UCSD-AML1 (cell line): ENCODE measurements around the gene GLB1L.
"Not testable (repeated sequence)": the region's sequence is repeated elsewhere in the genome, so short reads cannot be mapped to it uniquely, and the experiment has no call there.

Experiments used
- DNase-seq: peaks from one replicate; lab custom pipeline; 2025; ENCODE audit not compliant: unreplicated experiment; lab: John Stamatoyannopoulos, UW

Gene GLB1L

DNA sequence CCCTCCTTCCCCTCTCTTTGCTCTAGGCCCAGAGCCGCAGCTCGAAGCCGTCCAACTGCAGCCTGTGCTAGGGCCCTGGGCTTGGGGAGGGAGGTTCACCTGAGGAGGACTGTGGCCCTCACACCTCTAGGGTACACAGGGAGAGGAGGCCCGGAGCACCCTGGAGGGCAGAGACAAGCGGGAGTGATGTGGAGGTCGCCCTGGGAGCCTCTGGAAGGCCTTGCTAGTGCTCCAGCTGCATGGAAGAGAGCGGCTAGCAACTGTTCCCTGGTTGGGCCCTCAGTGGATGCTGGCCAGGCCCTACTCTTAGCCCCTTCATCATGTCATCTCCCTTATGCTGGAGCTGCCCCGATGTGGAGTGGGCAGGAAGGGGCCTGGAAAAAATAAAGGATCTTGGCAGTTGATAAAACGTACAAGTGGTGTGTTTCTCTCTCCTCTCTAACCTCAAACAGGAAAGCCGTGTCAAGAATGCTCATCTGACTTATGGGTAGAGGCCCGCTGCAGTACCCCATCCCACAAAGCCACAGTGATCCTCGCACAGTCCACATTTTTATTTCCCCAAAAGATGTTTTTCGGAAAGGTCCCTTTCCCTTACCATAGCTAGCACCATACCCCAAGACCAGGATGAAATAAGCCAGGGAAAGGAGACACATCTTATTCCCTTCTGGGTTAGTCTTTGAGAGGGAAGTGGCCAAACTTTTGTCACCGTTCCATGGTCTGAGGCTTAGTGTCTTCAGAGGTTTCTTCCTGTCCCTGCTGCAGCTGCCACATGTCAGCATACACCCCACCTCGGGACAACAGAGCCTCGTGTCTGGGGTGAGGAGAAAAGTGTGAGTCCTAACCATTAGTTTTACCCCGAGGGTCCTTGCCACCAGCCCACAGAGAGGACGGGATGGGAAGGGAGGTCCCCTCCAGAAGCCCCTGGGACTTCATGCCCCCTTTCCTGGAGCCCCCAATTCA, 35.7 kb downstream of the GLB1L start:
- peak; percentile 50 for DNase-seq

DNA sequence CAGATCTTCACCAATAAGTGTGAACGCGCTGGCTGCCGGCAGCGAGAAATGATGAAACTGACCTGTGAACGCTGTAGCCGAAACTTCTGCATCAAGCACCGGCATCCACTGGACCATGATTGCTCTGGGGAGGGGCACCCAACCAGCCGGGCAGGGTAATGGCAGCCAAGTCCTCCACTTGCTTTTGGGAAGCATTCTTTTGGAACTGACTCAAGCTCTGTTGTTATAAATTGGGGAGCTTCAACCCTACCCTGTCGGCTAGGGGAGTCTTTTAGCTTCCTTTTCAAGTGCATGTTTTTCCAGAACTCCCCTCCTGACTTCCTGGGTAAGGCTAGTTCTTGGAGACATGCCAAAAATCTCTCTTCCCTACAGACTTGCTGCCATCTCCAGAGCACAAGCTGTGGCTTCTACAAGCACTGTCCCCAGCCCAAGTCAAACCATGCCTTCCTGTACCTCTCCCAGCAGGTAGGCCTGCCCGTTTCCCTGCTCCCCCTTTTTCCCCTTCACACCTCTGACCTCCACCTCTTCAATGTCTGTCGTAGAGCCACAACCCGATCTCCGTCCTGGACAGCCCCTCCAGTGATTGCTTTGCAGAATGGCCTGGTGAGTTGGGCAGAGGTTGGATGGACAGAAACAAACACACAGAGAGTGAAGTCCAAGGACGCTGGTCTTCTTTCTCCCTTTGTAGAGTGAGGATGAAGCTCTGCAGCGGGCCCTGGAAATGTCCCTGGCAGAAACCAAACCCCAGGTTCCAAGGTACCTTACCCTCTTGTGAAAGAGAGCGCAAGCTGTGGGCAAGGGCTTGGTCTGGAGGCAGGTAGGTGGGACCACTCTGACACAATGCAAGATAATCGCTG, 37.1 kb downstream of the GLB1L start:
- no peak for DNase-seq

DNA sequence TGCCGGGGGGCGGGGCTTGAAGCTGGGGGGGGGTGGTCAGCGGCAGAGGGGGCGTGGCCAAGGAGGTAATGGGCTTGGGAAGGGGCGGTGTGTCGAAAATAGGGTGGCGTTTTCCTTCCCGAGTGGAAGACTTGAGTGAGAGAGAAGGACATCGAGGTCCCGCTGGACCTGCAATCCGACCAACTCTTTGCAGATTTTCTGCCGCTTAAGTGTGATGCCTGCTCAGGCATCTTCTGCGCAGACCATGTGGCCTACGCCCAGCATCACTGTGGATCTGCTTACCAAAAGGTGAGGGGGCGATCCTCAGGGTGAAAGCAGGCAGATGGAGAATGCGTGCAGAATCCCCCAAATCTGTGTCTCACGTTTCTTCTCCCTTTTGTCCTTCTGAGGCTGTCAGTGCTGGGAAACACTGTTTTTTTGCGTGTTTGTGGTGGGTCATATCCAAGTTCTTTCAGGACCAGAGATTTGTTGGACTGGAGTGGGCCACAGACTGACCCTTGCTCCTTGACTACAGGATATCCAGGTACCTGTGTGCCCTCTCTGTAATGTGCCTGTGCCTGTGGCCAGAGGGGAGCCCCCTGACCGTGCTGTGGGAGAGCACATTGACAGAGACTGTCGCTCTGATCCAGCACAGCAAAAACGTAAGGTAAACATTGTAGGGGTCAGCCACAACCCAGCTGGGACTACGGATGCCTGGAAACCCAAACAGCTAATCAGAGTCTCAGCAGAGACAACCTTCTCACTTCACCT, 37.9 kb downstream of the GLB1L start:
- DNase-seq: no peak

DNA sequence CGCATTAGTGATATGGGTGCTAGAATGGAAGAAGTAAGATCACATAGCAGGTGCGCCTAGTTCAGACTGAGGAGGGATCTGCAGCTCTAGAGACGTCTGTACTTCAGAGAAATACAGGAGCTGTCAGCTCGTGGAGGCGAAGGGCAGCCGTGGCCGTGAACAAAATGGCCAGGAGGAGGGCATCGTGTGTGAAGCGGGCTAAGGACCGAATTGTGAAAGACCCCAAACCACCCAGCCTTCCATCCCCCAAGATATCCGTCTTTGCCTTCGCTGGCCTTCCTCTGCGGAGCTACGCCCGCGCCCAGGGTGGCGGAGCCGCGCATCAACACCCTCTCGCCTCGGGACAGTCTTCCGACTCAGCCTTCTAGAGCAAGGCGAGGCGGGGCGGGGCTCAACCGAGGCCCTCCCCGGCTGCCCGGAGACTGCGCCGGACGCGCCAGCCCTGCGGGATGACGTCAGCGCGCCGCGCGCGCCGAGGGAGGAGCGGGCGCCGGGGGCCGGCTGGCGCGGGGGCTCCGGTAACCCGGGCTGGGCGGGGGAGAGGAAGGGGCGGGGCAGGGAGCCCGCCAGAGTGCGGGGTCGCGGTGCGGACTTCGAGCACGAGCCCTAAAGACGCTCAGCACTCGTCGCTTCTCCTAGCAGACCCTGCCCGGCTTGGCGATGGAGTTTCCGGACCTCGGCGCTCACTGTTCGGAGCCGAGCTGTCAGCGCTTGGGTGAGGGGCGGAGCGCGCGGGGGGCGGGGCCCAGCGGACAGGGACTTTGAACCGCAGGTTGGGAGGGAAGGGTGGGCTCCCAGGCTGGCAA, 38.7 kb downstream of the GLB1L start, which contains the start of gene ZFAND2B:
Gene ZFAND2B (plus strand): TSS at position 455 of the 806 bp plus-strand sequence. CDS start 206 bp downstream, at position 661.
- DNase-seq: peak; percentile 96

DNA sequence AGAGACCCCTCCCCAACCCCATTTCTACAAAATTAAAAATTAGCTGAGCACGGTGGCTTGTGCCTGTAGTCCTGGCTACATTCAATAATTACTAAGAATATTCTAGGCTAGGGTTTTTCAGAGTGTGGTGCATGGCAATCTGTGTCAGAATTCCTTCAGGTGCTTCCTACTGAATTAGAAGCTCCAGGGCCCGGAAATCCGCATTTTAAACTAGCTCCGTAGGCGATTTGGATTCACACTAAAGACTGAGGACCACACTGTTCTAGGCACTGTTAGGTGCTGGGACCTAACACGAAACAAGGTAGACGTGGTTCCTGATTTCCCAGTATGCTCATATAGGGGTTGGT, 39.3 kb downstream of the GLB1L start:
- no peak for DNase-seq

DNA sequence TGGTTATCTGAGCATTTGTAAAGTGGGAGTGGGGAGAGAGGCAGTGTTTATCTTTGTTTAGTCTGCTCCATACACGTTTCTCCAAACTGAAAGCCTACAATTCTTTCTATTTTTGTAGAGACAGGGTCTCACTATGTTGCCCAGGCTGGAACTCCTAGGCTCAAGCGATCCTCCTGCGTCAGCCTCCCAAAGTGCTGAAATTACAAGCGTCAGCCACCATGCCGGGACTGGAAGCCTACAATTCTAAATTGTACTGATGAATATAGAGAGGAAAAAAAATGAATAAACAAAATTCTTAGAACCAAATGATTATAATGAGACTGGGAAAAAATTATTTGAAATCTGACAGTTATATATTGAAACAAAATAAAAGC, 40.1 kb downstream of the GLB1L start:
- DNase-seq: no peak

DNA sequence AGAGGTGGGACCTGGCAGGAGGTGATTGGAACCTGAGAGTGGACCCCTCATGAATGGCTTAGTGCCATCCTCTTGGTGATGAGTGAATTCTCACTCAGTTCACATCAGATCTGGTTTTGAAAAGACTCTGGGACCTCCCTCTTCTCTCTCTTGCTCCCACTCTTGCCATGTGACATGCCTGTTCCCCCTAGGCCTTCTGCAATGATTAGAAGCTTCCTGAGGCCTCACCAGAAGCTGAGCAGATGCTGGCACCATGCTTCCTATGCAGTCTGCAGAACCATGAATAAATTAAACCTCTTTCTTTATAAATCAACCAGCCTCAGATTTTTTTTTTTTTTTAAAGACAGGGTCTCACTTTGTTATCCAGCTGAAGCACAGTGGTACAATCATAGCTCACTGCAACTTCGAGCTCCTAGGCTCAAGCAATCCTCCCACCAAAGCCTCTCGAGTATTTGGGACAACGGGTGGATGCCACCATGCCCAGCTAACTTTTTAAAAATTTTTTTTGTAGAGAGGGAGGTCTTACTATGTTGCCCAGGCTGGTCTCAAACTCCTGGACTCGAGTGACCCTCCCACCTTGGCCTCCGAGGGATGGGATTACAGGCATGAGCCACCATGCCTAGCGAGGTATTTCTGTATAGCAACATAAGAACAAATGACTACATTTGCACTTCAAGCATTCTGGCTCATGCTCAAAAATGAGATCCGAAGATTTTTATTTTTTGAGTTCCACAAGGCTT, 40.6 kb downstream of the GLB1L start:
- DNase-seq: no peak

DNA sequence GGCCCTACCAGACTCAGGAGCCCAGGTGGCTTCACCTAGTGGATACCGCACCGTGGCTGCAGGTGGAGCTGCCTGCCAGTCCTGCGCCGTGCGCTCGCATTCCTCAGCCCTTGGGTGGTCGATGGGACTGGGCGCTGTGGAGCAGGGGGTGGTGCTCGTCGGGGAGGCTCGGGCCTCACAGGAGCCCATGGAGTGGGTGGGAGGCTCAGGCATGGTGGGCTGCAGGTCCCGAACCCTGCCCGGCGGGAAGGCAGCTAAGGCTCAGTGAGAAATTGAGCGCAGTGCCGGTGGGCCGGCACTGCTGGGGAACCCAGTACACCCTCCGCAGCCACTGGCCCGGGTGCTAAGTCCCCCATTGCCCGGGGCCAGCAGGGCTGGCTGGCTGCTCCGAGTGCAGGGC, 43.9 kb downstream of the GLB1L start:
- DNase-seq: not testable (repeated sequence)

DNA sequence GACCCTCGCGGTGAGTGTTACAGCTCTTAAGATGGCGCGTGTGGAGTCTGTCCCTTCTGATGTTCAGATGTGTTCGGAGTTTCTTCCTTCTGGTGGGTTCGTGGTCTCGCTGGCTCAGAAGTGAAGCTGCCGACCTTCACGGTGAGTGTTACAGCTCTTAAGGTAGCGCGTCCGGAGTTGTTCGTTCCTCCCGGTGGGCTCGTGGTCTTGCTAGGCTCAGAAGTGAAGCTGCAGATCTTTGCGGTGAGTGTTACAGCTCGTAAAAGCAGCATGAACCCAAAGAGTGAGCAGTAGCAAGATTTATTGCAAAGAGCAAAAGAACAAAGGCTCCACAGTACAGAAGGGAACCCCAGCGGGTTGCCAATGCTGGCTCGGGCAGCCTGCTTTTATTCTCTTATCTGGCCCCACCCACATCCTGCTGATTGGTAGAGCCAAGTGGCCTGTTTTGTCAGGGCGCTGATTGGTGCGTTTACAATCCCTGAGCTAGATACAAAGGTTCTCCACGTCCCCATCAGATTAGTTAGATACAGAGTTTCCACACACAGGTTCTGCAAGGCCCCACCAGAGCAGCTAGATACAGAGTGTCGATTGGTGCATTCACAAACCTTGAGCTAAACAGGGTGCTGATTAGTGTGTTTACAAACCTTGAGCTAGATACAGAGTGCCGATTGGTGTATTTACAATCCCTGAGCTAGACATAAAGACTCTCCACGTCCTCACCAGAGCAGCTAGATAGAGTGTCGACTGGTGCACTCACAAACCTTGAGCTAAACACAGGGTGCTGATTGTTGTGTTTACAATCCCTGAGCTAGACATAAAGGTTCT, 44.5 kb downstream of the GLB1L start:
- not testable (repeated sequence) for DNase-seq

DNA sequence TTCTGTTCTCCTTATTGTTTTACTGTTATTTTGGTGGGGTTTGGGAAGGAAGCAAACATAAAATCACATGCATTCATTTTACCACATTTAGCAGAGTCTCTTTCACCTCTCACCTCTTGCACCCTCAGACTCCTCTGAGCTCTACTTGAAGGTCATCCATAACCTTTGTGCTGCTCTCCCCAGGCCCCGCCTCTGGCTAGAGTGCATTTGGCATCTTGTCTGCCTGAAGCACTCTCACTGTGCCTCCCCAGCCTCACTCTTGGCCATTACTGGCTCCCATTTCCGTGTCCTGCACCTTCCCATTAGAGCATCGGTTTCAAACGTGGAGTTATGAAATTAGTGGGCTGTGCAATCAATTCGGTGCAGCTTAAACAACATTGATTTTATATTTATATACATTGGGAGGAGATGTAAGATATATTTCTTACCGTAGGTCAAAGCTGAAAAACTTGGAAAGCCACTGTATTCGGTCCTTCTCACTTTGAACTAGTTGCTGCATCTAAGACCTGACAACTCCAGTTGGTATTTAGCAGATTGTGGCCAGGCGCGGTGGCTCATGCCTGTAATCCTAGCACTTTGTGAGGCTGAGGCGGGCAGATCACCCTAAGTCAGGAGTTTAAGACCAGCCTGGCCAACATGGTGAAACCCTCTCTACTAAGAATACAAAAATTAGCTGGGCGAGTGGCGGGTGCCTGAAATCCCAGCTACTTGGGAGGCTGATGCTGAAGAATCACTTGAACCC, 45.6 kb downstream of the GLB1L start:
- DNase-seq: no peak

DNA sequence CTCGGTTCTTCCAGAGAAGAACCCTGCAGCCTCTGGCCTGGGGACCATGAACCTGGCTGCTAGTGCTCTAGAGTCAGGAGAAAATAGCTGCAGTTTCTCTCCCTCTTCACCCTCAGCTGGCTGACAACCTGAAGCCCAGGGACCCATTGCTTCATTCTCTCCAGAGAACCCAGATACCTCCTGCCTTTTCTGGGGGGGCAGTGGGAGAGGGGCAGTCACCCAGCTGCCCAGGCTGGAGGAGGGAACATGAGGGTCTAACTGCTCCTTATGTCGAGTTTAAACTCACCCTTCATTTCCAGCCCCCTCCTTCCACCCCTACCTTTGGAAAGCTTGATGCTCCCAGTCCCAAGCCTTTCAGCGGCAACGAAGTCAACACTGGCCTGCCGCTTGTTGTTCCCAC, 46.3 kb downstream of the GLB1L start:
- no peak for DNase-seq

DNA sequence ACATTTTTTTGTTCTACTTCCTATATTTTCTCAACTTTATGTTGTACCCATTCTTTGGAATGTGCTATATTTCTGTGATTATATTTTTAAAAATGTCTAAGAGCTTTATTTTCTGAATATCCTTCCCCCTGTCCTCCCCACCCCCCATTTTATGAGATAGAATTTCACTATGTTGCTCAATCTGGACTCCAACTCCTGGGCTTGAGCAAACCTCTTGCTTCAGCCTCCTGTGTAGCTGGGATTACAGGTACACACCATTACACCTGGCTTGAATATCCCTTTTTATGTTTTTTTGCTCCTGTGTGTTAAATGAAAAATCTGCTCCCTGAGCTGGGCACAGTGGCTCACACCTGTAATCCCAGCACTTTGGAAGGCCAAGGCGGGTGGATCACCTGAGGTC, 47.9 kb downstream of the GLB1L start:
- no peak for DNase-seq

DNA sequence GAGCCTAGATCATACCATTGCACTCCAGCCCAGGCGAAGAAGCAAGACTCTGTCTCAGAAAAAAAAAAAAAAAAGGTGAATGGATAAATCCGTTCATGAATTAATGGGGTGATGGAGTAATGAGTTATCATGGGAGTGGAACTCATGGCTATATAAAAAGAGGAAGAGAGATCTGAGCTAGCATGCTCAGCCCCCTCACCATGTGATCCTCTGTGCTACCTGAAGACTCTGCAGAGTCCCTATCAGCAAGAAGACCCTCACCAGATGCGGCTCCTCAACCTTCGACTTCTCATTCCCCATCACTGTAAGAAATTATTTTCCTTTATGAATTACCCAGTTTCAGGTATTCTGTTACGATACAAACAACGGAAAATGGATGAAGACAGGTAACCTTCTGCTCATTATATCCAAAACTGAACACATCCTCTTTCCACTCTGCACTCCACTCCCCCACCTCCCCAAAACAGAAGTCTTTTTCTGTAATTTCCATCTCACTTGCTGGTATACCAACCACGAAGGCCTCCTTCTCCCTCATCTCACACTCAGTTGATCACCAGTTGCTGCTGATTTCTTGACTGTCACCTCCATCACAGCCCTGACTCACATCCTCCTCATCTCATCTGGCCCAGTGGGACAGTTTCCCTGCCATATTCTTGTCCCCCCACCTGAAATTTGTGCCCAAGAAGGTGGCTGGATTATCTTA, 58.3 kb downstream of the GLB1L start:
- no peak for DNase-seq
